HepG2 (cell line): Measurements from ENCODE around the gene ICAM5. TPM values are rescaled to one million over a fixed set of nuclear protein-coding genes. Genes with fewer than 3 reads are reported as not detected.

Experiments used
- CAMTA2 ChIP-seq: sonication (generic); formaldehyde crosslinking; IDR thresholded peaks from 2 replicates; pipeline ENCODE4 v1.4.0; 2020; ENCODE audit warnings: mild to moderate bottlenecking, missing genetic modification reagents, borderline replicate concordance
- DMTF1 ChIP-seq: sonication (generic); formaldehyde crosslinking; IDR thresholded peaks from 2 replicates; pipeline ENCODE4 v1.4.0; 2020; ENCODE audit warnings: mild to moderate bottlenecking, missing genetic modification reagents
- GABPA ChIP-seq, 2 experiments: IDR thresholded peaks; 2 replicates each; pipeline ENCODE4 v1.6.1; 2011 to 2016; ENCODE audit warnings: low read depth in 2 of 2, low read length in 1 of 2, missing biosample characterization in 1 of 2, missing genetic modification characterization in 1 of 2
- GLMP ChIP-seq: sonication (generic); formaldehyde crosslinking; IDR thresholded peaks from 2 replicates; pipeline ENCODE4 v1.9.0; 2021; ENCODE audit warnings: missing genetic modification reagents, mild to moderate bottlenecking, borderline replicate concordance
- HDAC6 ChIP-seq: fragments of 200-600 bp; sonication (generic); IDR thresholded peaks from 2 replicates; pipeline ENCODE4 v1.7.0; 2017; ENCODE audit warnings: mild to moderate bottlenecking, antibody characterized with exemption, low read length, low read depth
- HIVEP1 ChIP-seq: sonication (generic); formaldehyde crosslinking; IDR thresholded peaks from 2 replicates; pipeline ENCODE4 v1.4.0; 2020; ENCODE audit warnings: mild to moderate bottlenecking, missing genetic modification reagents
- KDM2A ChIP-seq: sonication (generic); formaldehyde crosslinking; IDR thresholded peaks from 2 replicates; pipeline ENCODE4 v1.4.0; 2020; ENCODE audit warnings: low read depth, missing genetic modification reagents, borderline replicate concordance
- KDM5B ChIP-seq: sonication (generic); formaldehyde crosslinking; IDR thresholded peaks from 2 replicates; pipeline ENCODE4 v1.4.0; 2020; ENCODE audit warnings: missing genetic modification reagents, mild to moderate bottlenecking, borderline replicate concordance
- NCOA1 ChIP-seq: sonication (generic); formaldehyde crosslinking; IDR thresholded peaks from 2 replicates; pipeline ENCODE4 v1.9.0; 2021; ENCODE audit warnings: missing genetic modification reagents
- NCOR1 ChIP-seq: fragments of 200-600 bp; sonication (generic); IDR thresholded peaks from 2 replicates; pipeline ENCODE4 v1.7.0; 2017; ENCODE audit warnings: antibody characterized with exemption, low read length, borderline replicate concordance
- POLR2G ChIP-seq: fragments of 200-400 bp; formaldehyde crosslinking; IDR thresholded peaks from 2 replicates; pipeline ENCODE4 v1.6.1; 2018; ENCODE audit warnings: mild to moderate bottlenecking, low read depth, low read length, moderate library complexity
- RARG ChIP-seq: sonication (generic); formaldehyde crosslinking; IDR thresholded peaks from 2 replicates; pipeline ENCODE4 v1.4.0; 2020; ENCODE audit warnings: low read depth, mild to moderate bottlenecking, missing genetic modification reagents
- SMAD3 ChIP-seq: sonication (generic); formaldehyde crosslinking; IDR thresholded peaks from 2 replicates; pipeline ENCODE4 v1.4.0; 2020; ENCODE audit warnings: missing genetic modification reagents
- SP2 ChIP-seq: sonication (generic); formaldehyde crosslinking; IDR thresholded peaks from 2 replicates; pipeline ENCODE4 v1.5.1; 2020; ENCODE audit warnings: mild to moderate bottlenecking, missing genetic modification reagents
- ZFP37 ChIP-seq: sonication (generic); formaldehyde crosslinking; IDR thresholded peaks from 2 replicates; pipeline ENCODE4 v1.4.0; 2020; ENCODE audit warnings: missing genetic modification reagents, borderline replicate concordance
- ZFP90 ChIP-seq: sonication (generic); formaldehyde crosslinking; IDR thresholded peaks from 2 replicates; pipeline ENCODE4 v1.8.0; 2022; ENCODE audit warnings: missing genetic modification reagents, mild to moderate bottlenecking, inconsistent platforms, borderline replicate concordance
- ZNF274 ChIP-seq: sonication (generic); formaldehyde crosslinking; IDR thresholded peaks from 2 replicates; pipeline ENCODE4 v1.5.1; 2020; ENCODE audit warnings: mild to moderate bottlenecking, missing genetic modification reagents
- ZNF44 ChIP-seq: sonication (generic); formaldehyde crosslinking; IDR thresholded peaks from 2 replicates; pipeline ENCODE4 v1.5.1; 2020; ENCODE audit warnings: mild to moderate bottlenecking, missing genetic modification reagents
- ZNF441 ChIP-seq: sonication (generic); formaldehyde crosslinking; IDR thresholded peaks from 2 replicates; pipeline ENCODE4 v1.7.0; 2021; ENCODE audit warnings: missing genetic modification reagents, borderline replicate concordance
- ZNF503 ChIP-seq: sonication (generic); formaldehyde crosslinking; IDR thresholded peaks from 2 replicates; pipeline ENCODE4 v1.4.0; 2020; ENCODE audit warnings: missing genetic modification reagents
- ZNF547 ChIP-seq: sonication (generic); formaldehyde crosslinking; IDR thresholded peaks from 2 replicates; pipeline ENCODE4 v1.5.1; 2020; ENCODE audit warnings: mild to moderate bottlenecking, missing genetic modification reagents
- ZNF589 ChIP-seq: sonication (generic); formaldehyde crosslinking; conservative IDR thresholded peaks from 2 replicates; pipeline ENCODE4 v1.8.0; 2022; ENCODE audit warnings: mild to moderate bottlenecking, moderate library complexity, missing genetic modification reagents
- ZNF674 ChIP-seq: sonication (generic); formaldehyde crosslinking; IDR thresholded peaks from 2 replicates; pipeline ENCODE4 v1.5.0; 2020; ENCODE audit warnings: low read depth, mild to moderate bottlenecking, missing genetic modification reagents
- ZNF7 ChIP-seq: IDR thresholded peaks from 2 replicates; pipeline ENCODE4 v1.6.1; 2016; ENCODE audit warnings: missing biosample characterization, missing genetic modification reagents
- ZSCAN21 ChIP-seq: sonication (generic); formaldehyde crosslinking; IDR thresholded peaks from 2 replicates; pipeline ENCODE4 v1.8.0; 2022; ENCODE audit warnings: mild to moderate bottlenecking, missing genetic modification reagents, moderate library complexity, borderline replicate concordance
- ZSCAN22 ChIP-seq: sonication (generic); formaldehyde crosslinking; IDR thresholded peaks from 2 replicates; pipeline ENCODE4 v1.4.0; 2020; ENCODE audit warnings: mild to moderate bottlenecking, missing genetic modification reagents
- polyA plus RNA-seq, 8 experiments: library from polyadenylated mRNA; depleted of rRNA in 3 of 8; stranded (reverse) in 7 of 8; unstranded in 1 of 8; fragments of >200 nt; fragmentation: Illumina TruSeq in 4 of 8; extraction: Trizol in 4 of 8; gene quantifications; 2 replicates each; pipeline versions ENCODE4 v1.2.1 to v1.2.3, GENCODE V29; 2011 to 2016; ENCODE audit warnings: low read depth in 4 of 8, missing spikeins in 1 of 8, mixed read lengths in 1 of 8; ENCODE audit not compliant: insufficient read depth in 1 of 8
- total RNA-seq, 5 experiments: library from RNA; depleted of rRNA; stranded (reverse); fragments of >200 nt; fragmentation: Illumina TruSeq; extraction: Trizol; gene quantifications; 2 replicates each; pipeline ENCODE4 v1.2.3, GENCODE V29; 2016; ENCODE audit warnings: low read depth in 1 of 5

Gene ICAM5
- total and polyA plus RNA-seq, 2 of the 13 experiments (the other 11 are each of a cell fraction or from before 2014, with no cell fraction given), result 0.46 to 1.6 TPM

GRCh38 chr19:10288662-10289166 lies 1.0 kb upstream of the ICAM5 start (continued):
- no peak for TF ChIP-seq ZNF503 (CRISPR knock-in tag)
- TF ChIP-seq ZNF589 (CRISPR knock-in tag), result no peak
- TF ChIP-seq ZFP37, result no peak
- TF ChIP-seq ZNF674 (CRISPR knock-in tag), result no peak
- TF ChIP-seq ZNF274, result peak; percentile 66; the same call in 1 of the 2 replicates
- TF ChIP-seq HDAC6, result no peak
- no peak for TF ChIP-seq GABPA (IDR thresholded peaks at IDR 0.05; ENCODE audit: low read depth, low read length)
- no peak for TF ChIP-seq GABPA (CRISPR knock-in tag; IDR thresholded peaks at IDR 0.05; ENCODE audit: low read depth)
- TF ChIP-seq NCOA1 (CRISPR knock-in tag), result no peak
- TF ChIP-seq ZNF547 (CRISPR knock-in tag), result no peak; the same call in 1 of the 2 replicates
- TF ChIP-seq ZNF441 (CRISPR knock-in tag), result no peak
- TF ChIP-seq DMTF1, result no peak
- TF ChIP-seq KDM2A (CRISPR knock-in tag), result no peak
- no peak for TF ChIP-seq POLR2G
- TF ChIP-seq ZNF7 (CRISPR knock-in tag), result no peak
- TF ChIP-seq RARG (CRISPR knock-in tag), result no peak
- no peak for TF ChIP-seq GLMP (CRISPR knock-in tag)
- no peak for TF ChIP-seq HIVEP1 (CRISPR knock-in tag)
- TF ChIP-seq ZFP90, result no peak; the same call in 1 of the 2 replicates
- TF ChIP-seq KDM5B (CRISPR knock-in tag), result no peak
- no peak for TF ChIP-seq ZNF44 (CRISPR knock-in tag)
- TF ChIP-seq ZSCAN22 (CRISPR knock-in tag), result no peak
- TF ChIP-seq ZSCAN21 (CRISPR knock-in tag), result no peak
- no peak for TF ChIP-seq NCOR1
- TF ChIP-seq SMAD3 (CRISPR knock-in tag), result no peak
- no peak for TF ChIP-seq CAMTA2
- TF ChIP-seq SP2 (CRISPR knock-in tag), result peak; percentile 55; the same call in 1 of the 2 replicates
